ENCODE measurements around the gene SH2D1B. TPM values are rescaled to one million over a fixed set of nuclear protein-coding genes. Genes with fewer than 3 reads are reported as not detected.

Gene SH2D1B
- total and polyA plus RNA-seq, 8 donors: 0.25 to 1.2 (median 0.72) TPM

DNA sequence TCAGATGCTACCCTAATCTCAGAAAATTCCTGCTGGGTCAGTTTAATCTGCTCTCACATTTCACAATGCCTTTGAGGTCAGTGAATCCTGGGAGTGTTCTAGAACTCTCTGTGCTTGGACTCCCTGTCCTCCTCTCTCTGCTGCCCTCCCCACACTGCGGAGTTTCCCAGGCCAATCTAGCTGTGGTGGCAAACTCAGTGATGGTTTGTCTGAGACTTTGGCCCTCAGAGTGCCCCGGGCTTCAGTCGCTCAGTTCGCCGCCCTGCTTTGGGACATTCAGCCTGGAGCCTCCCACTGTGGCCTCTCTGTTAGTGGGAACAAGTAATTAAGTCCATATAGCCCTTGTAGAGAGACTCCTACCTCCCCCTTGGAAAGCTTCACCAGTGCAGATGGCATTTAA, 23.3 kb downstream of the SH2D1B start:
- no peak overlapping the region for H3K4me3 ChIP-seq
- DNase-seq: no peak
- H3K4me1 ChIP-seq: peaks cover 0 to 5% of the 10 kb centered on the region in 2 donors
- ATAC-seq: no peak
- H3K27ac ChIP-seq: no peak overlapping the region
- H3K9me3 ChIP-seq: no peaks in the 10 kb centered on the region
- H3K27me3 ChIP-seq: no peaks in the 10 kb centered on the region
- intact Hi-C loops (cut with DNase I): no loop called here
- H3K36me3 ChIP-seq: peaks cover 0 to 6% of the 10 kb centered on the region in 2 donors
- TF ChIP-seq, protein P1, sequence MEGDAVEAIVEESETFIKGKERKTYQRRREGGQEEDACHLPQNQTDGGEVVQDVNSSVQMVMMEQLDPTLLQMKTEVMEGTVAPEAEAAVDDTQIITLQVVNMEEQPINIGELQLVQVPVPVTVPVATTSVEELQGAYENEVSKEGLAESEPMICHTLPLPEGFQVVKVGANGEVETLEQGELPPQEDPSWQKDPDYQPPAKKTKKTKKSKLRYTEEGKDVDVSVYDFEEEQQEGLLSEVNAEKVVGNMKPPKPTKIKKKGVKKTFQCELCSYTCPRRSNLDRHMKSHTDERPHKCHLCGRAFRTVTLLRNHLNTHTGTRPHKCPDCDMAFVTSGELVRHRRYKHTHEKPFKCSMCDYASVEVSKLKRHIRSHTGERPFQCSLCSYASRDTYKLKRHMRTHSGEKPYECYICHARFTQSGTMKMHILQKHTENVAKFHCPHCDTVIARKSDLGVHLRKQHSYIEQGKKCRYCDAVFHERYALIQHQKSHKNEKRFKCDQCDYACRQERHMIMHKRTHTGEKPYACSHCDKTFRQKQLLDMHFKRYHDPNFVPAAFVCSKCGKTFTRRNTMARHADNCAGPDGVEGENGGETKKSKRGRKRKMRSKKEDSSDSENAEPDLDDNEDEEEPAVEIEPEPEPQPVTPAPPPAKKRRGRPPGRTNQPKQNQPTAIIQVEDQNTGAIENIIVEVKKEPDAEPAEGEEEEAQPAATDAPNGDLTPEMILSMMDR (IDR thresholded peaks at IDR 0.05): no peak

DNA sequence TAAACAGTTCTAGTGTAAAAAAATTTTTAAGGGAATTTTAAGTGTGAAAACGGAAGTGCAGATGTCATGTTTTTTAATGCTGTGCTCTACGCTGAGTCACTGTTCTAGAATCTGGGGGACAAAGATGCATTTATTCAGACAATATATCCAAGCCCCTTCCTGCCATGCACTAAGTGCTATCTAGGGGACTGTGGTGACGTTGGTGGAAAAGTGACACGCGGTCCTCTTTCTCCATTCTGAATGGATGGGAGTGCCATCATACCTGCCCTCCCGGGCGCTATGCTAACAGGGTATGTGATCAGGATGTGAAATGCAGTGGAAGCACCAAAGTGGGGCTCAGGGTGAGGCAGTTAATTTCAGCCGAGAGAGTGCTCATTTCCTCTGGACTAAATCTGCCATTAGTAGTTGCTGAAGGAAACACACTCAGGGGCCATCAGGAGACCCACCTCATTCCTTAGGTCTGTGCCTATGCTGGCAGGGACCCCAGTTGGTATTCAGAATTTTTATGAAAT, 23.8 kb downstream of the SH2D1B start:
- ATAC-seq (no peak), DNase-seq (no peak)
- no peak overlapping the region for H3K27ac ChIP-seq
- TF ChIP-seq, protein P1 (IDR thresholded peaks at IDR 0.05): no peak
- H3K9me3 ChIP-seq: no peaks in the 10 kb centered on the region
- peaks cover 0 to 5% of the 10 kb centered on the region in 2 donors for H3K4me1 ChIP-seq
- H3K36me3 ChIP-seq: peaks cover 0 to 10% of the 10 kb centered on the region in 2 donors
- no peak overlapping the region for H3K4me3 ChIP-seq
- intact Hi-C loops (cut with DNase I): no loop called here
- no peaks in the 10 kb centered on the region for H3K27me3 ChIP-seq

DNA sequence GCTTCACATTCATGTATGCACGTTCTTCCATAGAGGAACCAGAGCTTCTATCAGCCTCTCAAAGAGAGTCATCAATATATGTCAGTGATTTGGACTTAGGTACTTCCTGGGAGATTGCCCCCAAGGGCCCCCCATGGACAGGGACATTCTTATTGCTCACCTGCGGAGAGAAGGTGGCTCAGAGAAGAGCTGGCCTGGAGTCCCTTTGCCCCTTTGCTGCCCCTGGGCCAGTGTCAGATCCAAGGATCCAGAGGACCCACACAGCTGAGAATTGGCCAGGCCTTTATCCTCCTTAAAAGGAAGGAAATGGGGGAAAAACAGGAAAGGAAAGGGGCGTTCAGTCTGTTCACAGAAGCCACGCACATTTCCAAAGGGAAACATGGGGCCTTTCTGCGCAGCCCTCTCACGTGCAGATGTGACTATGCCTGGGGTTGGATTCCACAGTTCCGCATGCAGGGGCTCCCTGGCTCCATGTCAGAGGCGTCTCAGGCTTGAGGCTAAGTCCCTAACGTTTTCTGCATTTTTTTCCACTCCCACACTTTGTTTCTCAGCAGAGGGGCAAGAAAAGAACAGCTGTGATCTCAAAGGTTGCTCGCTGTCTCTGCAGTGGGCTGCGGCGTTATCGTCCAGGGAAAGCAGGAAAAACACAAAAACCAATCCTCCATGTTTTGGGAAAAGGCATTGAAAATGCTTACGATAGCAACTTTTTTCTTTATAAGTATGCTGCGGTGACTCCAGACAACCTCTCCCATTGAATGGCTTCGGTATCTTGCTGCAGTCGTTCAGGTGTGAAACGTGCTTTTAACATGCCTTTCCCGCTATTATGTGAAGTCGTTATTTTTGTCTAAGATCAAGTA, 24.5 kb downstream of the SH2D1B start:
- no peaks in the 10 kb centered on the region for H3K27me3 ChIP-seq
- ATAC-seq (no peak), DNase-seq (no peak)
- H3K4me1 ChIP-seq: peaks cover 0 to 5% of the 10 kb centered on the region in 2 donors
- TF ChIP-seq, protein P1 (IDR thresholded peaks at IDR 0.05): no peak
- no peaks in the 10 kb centered on the region for H3K9me3 ChIP-seq
- no peak overlapping the region for H3K27ac ChIP-seq
- peaks cover 0 to 12% of the 10 kb centered on the region in 2 donors for H3K36me3 ChIP-seq
- H3K4me3 ChIP-seq: no peak overlapping the region
- intact Hi-C loops (cut with DNase I): no loop called here

DNA sequence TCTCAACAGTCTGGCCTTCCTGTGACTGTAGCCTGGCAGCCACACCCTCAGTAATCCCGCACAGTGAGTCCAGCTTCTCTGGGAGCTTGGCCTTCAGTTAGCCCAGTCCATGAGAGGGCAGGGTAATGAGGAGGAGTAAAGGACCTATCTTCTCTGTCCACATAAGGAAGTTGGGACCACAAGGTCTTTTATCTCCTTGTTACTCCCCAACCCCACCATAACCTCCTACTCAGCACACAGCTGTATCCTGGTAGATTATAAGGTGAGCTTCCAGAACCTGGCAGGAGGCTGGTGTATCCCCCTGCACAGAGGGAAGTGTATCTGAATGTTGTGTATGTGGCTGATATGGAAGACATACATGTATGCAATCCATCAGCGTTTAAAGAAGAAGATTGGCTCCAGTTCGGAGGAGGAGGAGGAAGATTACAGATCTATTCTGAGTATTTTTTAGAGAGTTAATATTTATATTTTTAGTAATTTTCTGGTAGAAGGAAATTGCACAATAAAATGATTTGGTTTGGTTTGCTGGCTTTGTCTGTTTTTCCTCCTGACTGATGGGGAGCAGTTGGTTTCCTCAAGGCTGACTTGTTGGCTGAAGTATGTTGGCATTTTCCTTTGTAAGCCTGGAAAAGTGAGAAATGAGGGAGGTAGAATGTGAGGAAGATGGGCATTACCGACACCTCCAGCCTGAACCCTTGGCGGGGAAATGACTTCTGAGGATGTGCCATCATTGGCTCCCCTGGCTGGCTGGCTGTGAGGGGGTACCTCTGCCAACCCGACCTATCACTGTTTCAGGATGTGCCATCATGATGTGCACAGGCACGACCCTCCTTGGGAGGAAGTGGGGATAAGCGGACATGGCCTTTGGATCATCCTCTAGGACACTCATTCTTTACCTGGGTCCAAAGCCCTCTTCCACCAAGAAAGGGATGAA, 25.4 kb downstream of the SH2D1B start:
- no peak for DNase-seq

More for the DNA sequence above, 25.4 kb downstream of the SH2D1B start:
- intact Hi-C loops (cut with DNase I): no loop called here
- TF ChIP-seq, protein P1 (IDR thresholded peaks at IDR 0.05): no peak
- Histone ChIP-seq H3K9me3 (no peaks in the 10 kb centered on the region), H3K27ac (no peak overlapping the region), H3K4me1 (no peaks in the 10 kb centered on the region), H3K4me3 (no peak overlapping the region), H3K27me3 (no peaks in the 10 kb centered on the region), H3K36me3 (peaks cover 0 to 12% of the 10 kb centered on the region in 2 donors)
- no peak for ATAC-seq
